Cardiac fibroblast (primary cell): ENCODE results near the gene ANXA9.

Source experiments
- DNase-seq, 2 donors: peaks; one replicate each; pipeline versions ENCODE4 v3.0.0 to v3.0.0-alpha.2; 2010; ENCODE audit warnings: low read depth in 2 of 2
- H3K4me3 ChIP-seq, 2 donors: replicated peaks in 1 of 2; 1 replicate in 1 of 2; 2 replicates in 1 of 2; pipeline ENCODE4 v1.5.1; 2011; ENCODE audit warnings: low read depth in 2 of 2, low read length in 2 of 2, mild to moderate bottlenecking in 2 of 2, moderate library complexity in 1 of 2
- TF ChIP-seq, protein P1 (sequence below): IDR thresholded peaks from one replicate; pipeline ENCODE4 v1.5.1; 2011; ENCODE audit warnings: low read depth, mild to moderate bottlenecking, low read length, inconsistent platforms

Gene ANXA9

DNA sequence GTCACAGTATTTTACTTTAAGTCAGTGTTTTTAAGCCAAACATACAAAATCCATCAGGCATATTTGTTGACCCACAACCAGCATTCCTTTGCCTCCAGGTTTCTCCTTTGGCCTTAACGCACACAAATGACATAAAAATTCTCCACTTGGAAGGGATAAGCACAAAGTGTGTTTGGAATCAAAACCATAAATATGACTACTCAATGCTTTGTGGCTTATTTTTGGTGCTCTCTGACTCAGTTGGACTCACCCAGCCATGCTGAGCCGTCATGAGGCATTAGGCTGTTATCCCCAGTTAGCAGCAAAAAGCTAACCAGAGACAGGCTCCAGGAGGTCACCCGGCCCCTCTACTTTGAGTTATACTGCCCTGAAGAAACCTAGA lies 27.1 kb downstream of the ANXA9 start:
- H3K4me3 ChIP-seq = peak overlapping the region; percentile 81 to 99
- DNase-seq = peak in 1 of 2 donors; percentile 35
- TF ChIP-seq, protein P1, sequence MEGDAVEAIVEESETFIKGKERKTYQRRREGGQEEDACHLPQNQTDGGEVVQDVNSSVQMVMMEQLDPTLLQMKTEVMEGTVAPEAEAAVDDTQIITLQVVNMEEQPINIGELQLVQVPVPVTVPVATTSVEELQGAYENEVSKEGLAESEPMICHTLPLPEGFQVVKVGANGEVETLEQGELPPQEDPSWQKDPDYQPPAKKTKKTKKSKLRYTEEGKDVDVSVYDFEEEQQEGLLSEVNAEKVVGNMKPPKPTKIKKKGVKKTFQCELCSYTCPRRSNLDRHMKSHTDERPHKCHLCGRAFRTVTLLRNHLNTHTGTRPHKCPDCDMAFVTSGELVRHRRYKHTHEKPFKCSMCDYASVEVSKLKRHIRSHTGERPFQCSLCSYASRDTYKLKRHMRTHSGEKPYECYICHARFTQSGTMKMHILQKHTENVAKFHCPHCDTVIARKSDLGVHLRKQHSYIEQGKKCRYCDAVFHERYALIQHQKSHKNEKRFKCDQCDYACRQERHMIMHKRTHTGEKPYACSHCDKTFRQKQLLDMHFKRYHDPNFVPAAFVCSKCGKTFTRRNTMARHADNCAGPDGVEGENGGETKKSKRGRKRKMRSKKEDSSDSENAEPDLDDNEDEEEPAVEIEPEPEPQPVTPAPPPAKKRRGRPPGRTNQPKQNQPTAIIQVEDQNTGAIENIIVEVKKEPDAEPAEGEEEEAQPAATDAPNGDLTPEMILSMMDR = no peak

DNA sequence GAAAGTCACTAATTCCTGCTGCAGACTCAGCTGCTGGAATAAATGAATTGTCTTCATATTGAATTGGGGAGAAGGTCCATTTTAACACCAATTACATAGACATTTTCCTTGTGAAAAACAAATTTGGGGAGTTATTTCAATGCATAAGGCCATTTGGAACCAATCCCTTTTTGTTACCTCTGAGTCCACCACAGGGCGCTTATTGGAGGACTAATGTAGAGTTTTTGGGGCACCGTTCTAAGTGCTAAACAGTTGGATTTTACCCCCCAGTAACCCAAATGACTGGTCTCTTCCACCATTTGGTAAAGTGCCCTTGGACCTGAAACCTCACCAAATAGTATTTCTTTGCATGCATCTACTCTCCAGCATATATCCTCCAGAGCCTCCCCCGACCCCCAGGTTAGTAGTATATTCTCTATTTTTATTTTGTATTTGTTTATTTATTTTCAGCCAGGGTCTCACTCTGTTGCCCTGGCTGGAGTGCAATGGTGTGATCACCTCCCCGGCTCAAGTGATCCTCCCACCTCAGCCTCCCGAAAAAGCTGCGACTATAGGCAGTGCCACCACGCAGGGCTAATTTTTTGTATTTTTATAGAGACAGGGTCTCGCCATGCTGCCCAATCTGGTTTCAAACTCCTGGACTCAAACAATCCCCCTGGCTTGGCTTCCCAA lies 27.7 kb downstream of the ANXA9 start:
- TF ChIP-seq, protein P1 = no peak
- no peak overlapping the region for H3K4me3 ChIP-seq
- DNase-seq = no peak

DNA sequence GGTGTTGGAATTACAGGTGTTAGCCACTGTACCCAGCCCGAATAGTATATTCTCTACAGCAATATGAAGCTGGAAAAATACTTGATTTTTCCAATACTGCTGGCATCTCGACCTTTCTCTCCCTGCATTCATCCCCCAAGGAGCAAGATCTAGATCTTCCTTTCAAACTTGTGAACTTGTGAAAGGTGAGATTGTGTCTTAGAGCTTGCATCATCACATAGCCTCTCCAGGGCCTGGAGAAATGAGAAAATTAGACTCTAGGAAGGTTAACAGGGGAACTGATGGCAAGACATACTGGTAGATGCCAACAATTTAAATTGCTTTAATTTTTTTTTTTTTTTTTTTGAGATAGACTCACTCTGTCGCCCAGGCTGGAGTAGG lies 28.2 kb downstream of the ANXA9 start:
- DNase-seq = no peak
- H3K4me3 ChIP-seq = no peak overlapping the region
- TF ChIP-seq, protein P1 = no peak

DNA sequence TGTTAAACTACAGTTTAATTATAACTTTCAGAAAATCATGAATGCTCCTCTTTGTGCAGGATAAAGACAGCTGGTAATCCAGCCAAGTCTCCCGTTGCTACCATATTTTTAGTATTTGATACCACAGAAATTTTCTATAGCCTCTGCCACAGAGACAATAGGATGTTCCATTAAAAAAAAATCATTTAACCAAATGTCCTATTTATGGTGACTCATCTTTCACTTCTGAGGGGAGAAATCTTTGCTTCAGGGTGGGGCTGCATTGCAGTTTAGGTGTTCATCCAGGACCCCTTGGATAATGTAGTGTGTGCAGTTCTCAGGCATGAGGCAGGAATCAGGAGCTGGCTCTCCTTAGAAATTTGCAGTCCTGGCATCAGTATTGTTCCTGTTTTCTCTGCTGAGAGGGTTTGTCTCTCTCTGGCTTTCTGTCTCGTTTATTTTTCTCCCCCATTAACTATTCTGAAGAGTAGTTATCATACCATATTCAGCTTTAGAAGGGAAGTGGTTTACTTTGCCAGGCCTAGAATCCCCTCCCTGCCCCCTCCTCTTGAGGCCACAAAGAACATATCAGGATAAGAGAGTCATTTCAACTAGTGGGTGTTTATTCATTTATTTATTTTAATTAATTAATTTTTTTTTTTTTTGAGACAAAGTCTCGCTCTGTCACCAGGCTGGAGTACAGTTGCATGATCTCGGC lies 29.2 kb downstream of the ANXA9 start:
- TF ChIP-seq, protein P1 = no peak
- no peak overlapping the region for H3K4me3 ChIP-seq
- no peak for DNase-seq

DNA sequence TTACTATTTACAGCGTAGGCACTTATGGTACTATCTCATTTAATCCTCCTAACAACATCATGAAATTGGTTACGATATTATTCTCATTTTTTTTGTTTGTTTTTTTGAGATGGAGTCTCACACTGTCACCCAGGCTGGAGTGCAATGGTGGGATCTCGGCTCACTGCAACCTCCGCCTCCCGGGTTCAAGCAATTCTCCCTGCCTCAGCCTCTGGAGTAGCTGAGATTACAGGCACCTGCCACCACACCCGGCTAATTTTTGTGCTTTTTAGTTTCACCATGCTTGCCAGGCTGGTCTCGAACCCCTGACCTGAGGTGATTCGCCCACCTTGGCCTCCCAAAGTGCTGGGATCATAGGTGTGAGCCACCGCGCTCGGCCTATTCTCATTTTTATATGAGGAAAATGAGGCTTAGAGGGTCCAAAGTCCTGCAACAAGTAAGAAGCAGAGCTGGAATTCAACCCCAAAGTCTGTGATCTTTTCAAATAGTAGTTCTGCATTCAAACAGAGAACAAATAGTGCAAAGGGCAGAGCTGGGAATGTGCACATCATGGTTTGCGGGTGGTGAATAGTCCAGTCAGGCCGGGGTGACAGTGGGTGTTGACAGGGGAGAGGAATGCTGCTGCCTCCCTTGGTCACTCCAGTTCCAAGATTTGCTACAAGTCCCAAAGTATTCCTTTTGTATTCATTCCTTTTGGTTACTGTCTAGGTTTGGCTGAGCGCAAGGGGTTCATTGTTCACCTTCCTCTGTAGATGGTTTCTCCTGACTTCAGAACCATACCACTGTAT lies 30.8 kb downstream of the ANXA9 start:
- DNase-seq = peak; percentile 45 to 77
- TF ChIP-seq, protein P1 = no peak
- no peak overlapping the region for H3K4me3 ChIP-seq

DNA sequence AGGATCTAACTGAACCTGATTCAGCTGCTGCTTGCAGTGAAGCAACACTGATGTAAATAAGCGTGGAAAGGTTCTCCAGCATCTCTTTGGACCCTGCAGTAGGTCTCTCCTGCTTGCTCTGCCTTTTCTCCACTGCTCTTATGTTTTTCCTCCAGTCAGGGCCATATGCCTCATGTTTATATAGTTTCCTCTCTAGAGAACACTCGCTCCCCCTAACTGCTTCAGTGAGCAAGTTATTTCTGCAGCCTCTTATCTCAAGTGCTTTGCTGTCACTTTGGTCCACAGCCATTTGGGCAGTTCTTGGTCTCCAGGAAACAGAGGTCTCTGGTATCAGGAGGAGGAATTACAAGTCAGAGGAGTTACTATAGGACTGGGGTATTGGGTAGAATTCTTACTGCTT lies 31.4 kb downstream of the ANXA9 start:
- TF ChIP-seq, protein P1 = peak; percentile 0
- peak; percentile 37 to 90 for DNase-seq
- no peak overlapping the region for H3K4me3 ChIP-seq
